GM12872 (cell line): ENCODE results near the gene TDRKH.

Source experiments
- TF ChIP-seq, protein P1 (sequence below): IDR thresholded peaks from 3 replicates; pipeline ENCODE4 v1.5.1; 2011; ENCODE audit warnings: low read depth, mild to moderate bottlenecking, low read length, moderate library complexity; ENCODE audit not compliant: insufficient read depth

TDRKH gene

DNA sequence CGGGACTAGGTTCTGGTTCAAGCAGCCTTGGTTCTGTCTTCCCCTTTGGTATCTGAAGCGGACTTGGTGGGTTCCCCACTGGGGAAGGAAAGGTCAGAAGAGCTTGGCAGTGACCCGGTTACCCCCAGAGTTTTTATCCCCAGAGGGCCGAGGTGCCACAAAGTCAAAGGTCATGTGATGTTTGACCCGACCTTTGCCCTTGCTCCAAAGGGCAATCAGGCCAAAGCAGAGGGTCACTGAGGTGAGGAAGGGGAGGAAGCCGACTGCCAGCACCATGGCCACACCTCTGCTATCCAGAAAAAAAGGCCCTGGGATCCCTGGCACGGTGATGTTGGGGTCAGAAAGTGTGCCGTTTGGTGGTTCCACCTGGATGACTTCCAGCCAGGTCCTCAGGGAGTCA is 10.5 kb upstream of the TDRKH start:
- TF ChIP-seq, protein P1, sequence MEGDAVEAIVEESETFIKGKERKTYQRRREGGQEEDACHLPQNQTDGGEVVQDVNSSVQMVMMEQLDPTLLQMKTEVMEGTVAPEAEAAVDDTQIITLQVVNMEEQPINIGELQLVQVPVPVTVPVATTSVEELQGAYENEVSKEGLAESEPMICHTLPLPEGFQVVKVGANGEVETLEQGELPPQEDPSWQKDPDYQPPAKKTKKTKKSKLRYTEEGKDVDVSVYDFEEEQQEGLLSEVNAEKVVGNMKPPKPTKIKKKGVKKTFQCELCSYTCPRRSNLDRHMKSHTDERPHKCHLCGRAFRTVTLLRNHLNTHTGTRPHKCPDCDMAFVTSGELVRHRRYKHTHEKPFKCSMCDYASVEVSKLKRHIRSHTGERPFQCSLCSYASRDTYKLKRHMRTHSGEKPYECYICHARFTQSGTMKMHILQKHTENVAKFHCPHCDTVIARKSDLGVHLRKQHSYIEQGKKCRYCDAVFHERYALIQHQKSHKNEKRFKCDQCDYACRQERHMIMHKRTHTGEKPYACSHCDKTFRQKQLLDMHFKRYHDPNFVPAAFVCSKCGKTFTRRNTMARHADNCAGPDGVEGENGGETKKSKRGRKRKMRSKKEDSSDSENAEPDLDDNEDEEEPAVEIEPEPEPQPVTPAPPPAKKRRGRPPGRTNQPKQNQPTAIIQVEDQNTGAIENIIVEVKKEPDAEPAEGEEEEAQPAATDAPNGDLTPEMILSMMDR, result no peak

- TF ChIP-seq, protein P1, result no peak
These were observed 9.1 kb upstream of the TDRKH start for GRCh38 chr1:151799179-151800022.

DNA sequence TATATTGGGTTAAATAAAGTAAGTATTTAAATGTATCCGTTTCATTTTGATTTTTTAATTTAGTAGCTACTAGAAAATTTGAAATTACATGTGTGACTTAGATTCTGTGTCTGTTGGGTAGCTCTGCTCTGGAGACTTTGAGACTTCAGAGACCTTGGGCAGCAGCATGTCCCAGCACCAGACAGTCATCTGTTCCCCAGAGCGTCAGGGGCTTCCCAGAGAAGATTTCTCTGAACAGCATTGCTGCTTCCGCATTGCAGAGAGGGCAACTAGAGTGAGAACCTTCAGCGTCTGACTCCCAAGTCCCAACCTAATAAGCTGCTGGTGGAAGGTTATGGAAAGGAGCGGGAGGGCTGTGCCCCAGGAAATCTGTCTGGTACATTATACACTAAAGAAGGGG is 8.3 kb upstream of the TDRKH start:
- TF ChIP-seq, protein P1, result no peak

GRCh38 chr1:151790940-151791651 is 796 bp upstream of the TDRKH start:
- TF ChIP-seq, protein P1, result no peak

DNA sequence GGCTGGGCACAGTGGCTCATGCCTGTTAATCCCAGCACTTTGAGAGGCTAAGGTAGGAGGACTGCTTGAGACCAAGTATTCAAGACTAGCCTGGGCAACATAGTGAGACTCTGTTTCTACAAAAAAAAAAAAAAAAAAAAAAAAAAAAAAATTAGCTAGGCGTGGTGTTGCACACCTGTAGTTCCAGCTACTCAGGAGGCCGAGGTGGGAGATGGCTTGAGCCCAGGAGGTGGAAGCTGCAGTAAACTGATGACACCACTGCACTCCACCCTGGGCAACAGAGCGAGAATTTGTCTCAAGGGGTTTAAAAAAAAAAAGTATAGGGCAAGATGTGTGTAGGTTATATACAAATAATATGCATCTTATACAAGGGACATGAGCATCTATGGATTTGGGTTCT is 2.6 kb downstream of the TDRKH start:
- TF ChIP-seq, protein P1, result no peak

GRCh38 chr1:151783796-151784195 is 6.5 kb downstream of the TDRKH start:
- TF ChIP-seq, protein P1, result no peak

GRCh38 chr1:151782741-151783140 is 7.6 kb downstream of the TDRKH start:
- TF ChIP-seq, protein P1, result no peak
